ENCODE measurements around the gene SRCAP.

SRCAP gene

GRCh38 chr16:30737794-30738648 lies 39.0 kb downstream of the SRCAP start:
- no peak for DNase-seq

GRCh38 chr16:30738984-30739951 lies 40.3 kb downstream of the SRCAP start:
- no peak for DNase-seq

- no peak for DNase-seq
Observed at GRCh38 chr16:30740364-30741251, 41.6 kb downstream of the SRCAP start.

GRCh38 chr16:30741461-30741914 lies 42.5 kb downstream of the SRCAP start:
- DNase-seq = no peak

GRCh38 chr16:30743716-30744115 lies 44.7 kb downstream of the SRCAP start:
- no peak for DNase-seq

GRCh38 chr16:30744183-30744582 lies 45.2 kb downstream of the SRCAP start:
- DNase-seq = no peak

- DNase-seq = no peak
Observed at GRCh38 chr16:30745082-30745481, 46.1 kb downstream of the SRCAP start.

GRCh38 chr16:30746638-30747175 lies 47.7 kb downstream of the SRCAP start:
- no peak for DNase-seq

- DNase-seq = no peak
Observed at GRCh38 chr16:30747331-30747730, 48.4 kb downstream of the SRCAP start.

GRCh38 chr16:30747799-30748633 lies 49.0 kb downstream of the SRCAP start, which contains the start of gene PHKG2:
PHKG2 (plus strand) TSS chr16:30748425; CDS start chr16:30748821, 396 bp downstream.
- peak; percentile 87 for DNase-seq

GRCh38 chr16:30748634-30749445 lies 49.9 kb downstream of the SRCAP start:
- DNase-seq = no peak

GRCh38 chr16:30750201-30750600 lies 51.2 kb downstream of the SRCAP start:
- no peak for DNase-seq

- DNase-seq = no peak
Observed at GRCh38 chr16:30750876-30751465, 52.0 kb downstream of the SRCAP start.

GRCh38 chr16:30753596-30753995 lies 54.6 kb downstream of the SRCAP start:
- no peak for DNase-seq

GRCh38 chr16:30755955-30756780 lies 57.2 kb downstream of the SRCAP start:
- DNase-seq = no peak

GRCh38 chr16:30756781-30757100 lies 57.8 kb downstream of the SRCAP start:
- DNase-seq = no peak

- no peak for DNase-seq
Observed at GRCh38 chr16:30757316-30757715, 58.3 kb downstream of the SRCAP start.

GRCh38 chr16:30758988-30759491 lies 60.1 kb downstream of the SRCAP start:
- no peak for DNase-seq

Data from NCI-H748 treated with DMSO at 0.1 percent for 48 hours (cell line).